Epithelial cell of esophagus (primary cell): ENCODE data around the gene SUSD4.
A peak's percentile ranks its signal among the peaks of the same experiment; 100 is the strongest.

Experiments
- DNase-seq: peaks from one replicate; pipeline ENCODE4 v3.0.0; 2010; ENCODE audit warnings: low read depth
- H3K4me3 ChIP-seq: 2 replicates; pipeline ENCODE4 v1.5.1; 2011; ENCODE audit warnings: mild to moderate bottlenecking, low read length, control low read depth
- TF ChIP-seq, protein P1 (sequence below): IDR thresholded peaks from 2 replicates; pipeline ENCODE4 v1.5.1; 2011; ENCODE audit warnings: low read depth, mild to moderate bottlenecking, low read length, control low read depth, inconsistent platforms; ENCODE audit not compliant: insufficient read depth; ENCODE audit errors: missing control alignments

The SUSD4 gene

GRCh38 chr1:223209992-223210787 is 153.8 kb downstream of the SUSD4 start:
- no peak for DNase-seq
- H3K4me3 ChIP-seq, result no peak overlapping the region
- TF ChIP-seq, protein P1, sequence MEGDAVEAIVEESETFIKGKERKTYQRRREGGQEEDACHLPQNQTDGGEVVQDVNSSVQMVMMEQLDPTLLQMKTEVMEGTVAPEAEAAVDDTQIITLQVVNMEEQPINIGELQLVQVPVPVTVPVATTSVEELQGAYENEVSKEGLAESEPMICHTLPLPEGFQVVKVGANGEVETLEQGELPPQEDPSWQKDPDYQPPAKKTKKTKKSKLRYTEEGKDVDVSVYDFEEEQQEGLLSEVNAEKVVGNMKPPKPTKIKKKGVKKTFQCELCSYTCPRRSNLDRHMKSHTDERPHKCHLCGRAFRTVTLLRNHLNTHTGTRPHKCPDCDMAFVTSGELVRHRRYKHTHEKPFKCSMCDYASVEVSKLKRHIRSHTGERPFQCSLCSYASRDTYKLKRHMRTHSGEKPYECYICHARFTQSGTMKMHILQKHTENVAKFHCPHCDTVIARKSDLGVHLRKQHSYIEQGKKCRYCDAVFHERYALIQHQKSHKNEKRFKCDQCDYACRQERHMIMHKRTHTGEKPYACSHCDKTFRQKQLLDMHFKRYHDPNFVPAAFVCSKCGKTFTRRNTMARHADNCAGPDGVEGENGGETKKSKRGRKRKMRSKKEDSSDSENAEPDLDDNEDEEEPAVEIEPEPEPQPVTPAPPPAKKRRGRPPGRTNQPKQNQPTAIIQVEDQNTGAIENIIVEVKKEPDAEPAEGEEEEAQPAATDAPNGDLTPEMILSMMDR, result no peak

GRCh38 chr1:223209293-223209898 is 154.6 kb downstream of the SUSD4 start:
- no peak for DNase-seq
- no peak overlapping the region for H3K4me3 ChIP-seq
- TF ChIP-seq, protein P1, result no peak

DNA sequence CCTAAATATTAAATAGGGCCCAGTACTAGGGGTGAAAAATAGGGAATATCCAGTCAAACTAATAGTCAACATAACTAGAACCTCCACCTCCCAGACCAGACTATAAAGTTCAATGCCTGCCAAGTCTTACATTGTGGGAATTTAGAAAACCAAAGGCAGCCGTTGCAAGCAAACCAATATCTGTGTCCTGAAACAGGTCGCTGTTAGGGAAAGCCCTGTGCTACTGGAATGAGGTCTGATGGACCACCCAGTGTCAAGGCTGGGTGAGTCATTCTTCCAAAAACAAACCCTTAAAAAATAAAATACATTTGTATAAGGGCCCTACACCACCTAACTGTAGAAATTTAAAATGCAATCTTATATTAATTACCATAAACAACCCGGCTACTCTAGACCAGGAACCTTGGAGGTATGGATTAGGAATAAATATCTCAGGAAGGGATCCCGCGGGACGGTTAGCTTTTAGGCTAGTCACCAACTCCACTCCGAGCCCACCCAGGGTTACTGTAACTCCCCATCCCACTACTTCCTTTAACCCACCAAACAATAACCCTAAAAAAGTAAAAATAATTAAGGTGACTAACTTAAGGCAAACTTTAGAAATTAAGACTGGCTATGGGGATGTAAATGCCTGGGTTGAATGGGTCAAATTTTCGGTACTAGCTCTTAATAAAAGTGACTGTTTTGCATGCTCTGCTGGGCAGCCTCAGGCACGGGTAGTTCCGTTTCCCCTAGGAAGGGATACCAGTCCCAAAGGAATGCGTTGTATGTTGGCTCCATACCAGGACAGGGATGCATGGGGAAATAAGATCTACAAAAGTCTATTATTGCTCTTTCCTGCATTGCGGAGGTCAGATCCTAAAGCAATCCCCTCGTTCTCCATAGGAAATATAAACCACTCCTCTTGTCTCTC is 155.6 kb downstream of the SUSD4 start:
- DNase-seq, result peak; percentile 26
- H3K4me3 ChIP-seq, result no peak overlapping the region
- TF ChIP-seq, protein P1, result no peak

DNA sequence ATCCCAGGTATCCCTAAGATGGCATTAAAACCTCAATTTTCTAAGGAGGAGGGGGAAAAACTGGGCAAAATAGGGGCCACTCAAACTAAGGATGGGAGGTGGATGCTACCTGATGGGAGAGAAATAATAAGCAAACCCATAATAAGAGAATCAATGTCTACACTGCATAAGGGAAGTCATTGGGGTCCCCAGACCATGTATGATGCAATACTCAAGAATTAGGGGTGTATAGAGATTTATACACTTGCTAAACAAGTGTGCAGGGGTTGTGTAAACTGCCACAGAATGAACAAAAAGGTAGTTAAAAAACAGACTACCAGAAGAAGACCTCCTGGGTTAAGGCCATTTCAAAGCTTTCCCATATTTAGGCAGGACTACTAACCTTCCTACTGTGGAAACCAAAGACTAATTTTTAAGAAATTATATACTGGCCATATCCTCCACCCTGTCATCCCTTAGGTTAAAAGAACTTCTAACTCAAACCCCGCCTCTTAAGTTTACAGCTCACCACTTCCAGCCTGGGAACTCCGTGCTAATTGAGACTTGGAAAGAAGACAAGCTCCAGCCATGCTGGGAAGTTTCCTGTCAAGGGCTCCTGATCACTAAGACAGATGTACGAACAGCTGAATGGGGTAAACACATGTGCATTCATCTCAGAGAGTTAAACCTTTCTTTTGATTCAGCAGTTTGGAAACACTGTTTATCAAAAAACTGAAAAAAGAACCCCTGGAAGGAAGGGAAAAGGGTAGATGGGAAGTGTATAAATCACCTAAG is 156.5 kb downstream of the SUSD4 start:
- no peak for DNase-seq
- no peak overlapping the region for H3K4me3 ChIP-seq
- TF ChIP-seq, protein P1, result no peak

DNA sequence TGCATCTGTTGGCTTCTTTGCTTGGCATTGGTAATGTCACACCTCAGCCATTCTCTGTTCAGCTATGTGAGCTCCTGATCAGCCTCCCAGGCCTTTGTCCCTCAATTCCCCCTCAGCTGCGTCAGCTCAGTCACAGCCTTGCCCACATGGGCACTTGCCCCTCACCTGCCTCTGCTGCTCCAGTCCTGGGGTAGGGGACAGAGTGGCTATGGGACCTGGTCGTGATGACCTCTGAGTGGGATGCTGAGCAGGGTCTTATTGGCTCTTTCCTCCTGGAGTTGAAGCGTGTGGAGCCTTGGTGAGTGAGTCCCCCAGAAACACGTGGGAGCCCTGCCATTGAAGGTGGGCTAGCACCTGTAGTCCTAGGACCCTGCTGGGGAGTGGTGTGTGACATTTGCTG is 159.6 kb downstream of the SUSD4 start:
- DNase-seq, result no peak
- H3K4me3 ChIP-seq, result no peak overlapping the region
- TF ChIP-seq, protein P1, result no peak

DNA sequence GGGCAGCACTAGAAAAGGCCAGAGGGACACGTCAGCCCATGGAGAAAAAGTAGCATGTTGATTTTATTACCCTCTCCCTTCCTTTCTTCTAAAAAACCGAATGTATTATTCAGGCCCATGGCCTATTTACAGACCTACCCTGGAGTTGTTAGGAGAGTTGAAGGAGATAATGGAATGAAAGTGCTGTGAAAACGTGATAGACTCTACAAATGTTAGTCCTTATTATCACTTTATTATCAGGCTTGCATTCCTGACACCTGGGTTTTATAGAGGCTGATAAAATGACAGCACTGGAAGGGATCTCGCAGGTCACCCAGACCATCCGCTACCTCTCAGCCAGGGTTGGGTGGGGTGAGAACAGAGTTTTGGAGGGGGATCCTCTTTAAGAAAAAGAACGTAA is 160.3 kb downstream of the SUSD4 start:
- H3K4me3 ChIP-seq, result no peak overlapping the region
- DNase-seq, result no peak
- TF ChIP-seq, protein P1, result no peak
